ENCODE results near the gene CSF3R. TPM values are rescaled to one million over a fixed set of nuclear protein-coding genes. Genes with fewer than 3 reads are reported as not detected.

Gene CSF3R
- total RNA-seq, 1 experiment from 2014 or later: not detected

DNA sequence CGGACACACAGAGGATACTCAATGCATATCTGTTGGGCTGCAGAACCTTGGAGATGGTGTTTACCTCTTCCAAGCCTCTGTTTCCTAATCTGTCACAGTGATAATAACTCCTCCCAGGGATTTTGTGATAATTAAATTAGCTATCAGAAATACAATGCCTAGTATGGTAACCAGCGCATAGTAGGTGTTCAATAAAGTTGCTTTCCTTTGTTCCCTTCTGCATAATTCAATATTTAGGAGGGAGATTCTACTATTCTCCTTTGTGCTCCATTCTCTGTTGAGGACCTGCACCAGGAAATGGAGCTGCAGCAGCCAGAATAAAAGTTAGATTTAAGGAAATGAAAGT is 3.4 kb upstream of the CSF3R start:
- Histone ChIP-seq H4K20me1 (ENCODE audit: control insufficient read depth, insufficient read depth, insufficient read length) (no peaks in the 10 kb centered on the region), H3T11ph (ENCODE audit: low read length) (no peak overlapping the region), H3K18ac (ENCODE audit: insufficient read length, low read depth, low read length) (no peak overlapping the region), H3K23me2 (ENCODE audit: insufficient read length, low read depth, low read length, poor library complexity, severe bottlenecking) (no peaks in the 10 kb centered on the region), H3K79me1 (ENCODE audit: insufficient read depth, low read depth, low read length, poor library complexity, severe bottlenecking) (no peaks in the 10 kb centered on the region), H2BK15ac (ENCODE audit: low read depth, low read length) (no peak overlapping the region), H3K4ac (ENCODE audit: low read depth, low read length) (no peak overlapping the region), H2BK20ac (ENCODE audit: low read depth, low read length, poor library complexity, severe bottlenecking) (no peak overlapping the region), H3K27ac (ENCODE audit: insufficient read length, low read depth, low read length) (no peak overlapping the region), H4K5ac (ENCODE audit: insufficient read length, low read depth, low read length) (no peak overlapping the region), H4K91ac (ENCODE audit: insufficient read length, low read depth, low read length) (no peak overlapping the region), H3K4me2 (ENCODE audit: insufficient read depth, insufficient read length, low read length) (no peak overlapping the region), H3K14ac (ENCODE audit: insufficient read depth, low read length) (no peak overlapping the region), H3K9me3 (ENCODE audit: control insufficient read depth, low read depth, low read length) (no peaks in the 10 kb centered on the region), H4K8ac (replicated peaks; ENCODE audit: insufficient read length, low read depth, low read length) (no peak overlapping the region), H2BK12ac (ENCODE audit: insufficient read length, low read depth, low read length) (no peak overlapping the region), H2BK120ac (ENCODE audit: low read depth, low read length, poor library complexity, severe bottlenecking) (no peak overlapping the region), H2AK5ac (ENCODE audit: insufficient read length, low read length) (no peak overlapping the region), H3K56ac (ENCODE audit: insufficient read length, low read depth, low read length) (no peak overlapping the region), H3K27me3 (ENCODE audit: insufficient read depth, low read length) (no peaks in the 10 kb centered on the region), H3K23ac (ENCODE audit: insufficient read length, low read depth, low read length) (no peak overlapping the region), H3K9ac (ENCODE audit: extremely low read depth, insufficient read length, low read length) (no peak overlapping the region), H2BK5ac (ENCODE audit: insufficient read length, low read length) (no peak overlapping the region), H2AFZ (ENCODE audit: low read length) (no peak overlapping the region), H3K4me1 (ENCODE audit: insufficient read depth, low read length) (no peaks in the 10 kb centered on the region; the same call in 1 of the 2 replicates), H3K79me2 (ENCODE audit: insufficient read depth, low read length) (no peaks in the 10 kb centered on the region)
- peaks cover 0 to 8% of the 10 kb centered on the region in 2 experiments; a peak in 3 of 5 replicates for H3K9me3 Mint-ChIP-seq
- H3K27me3 Mint-ChIP-seq (ENCODE audit: low read depth): peaks cover 29% of the 10 kb centered on the region
- H3K36me3 Mint-ChIP-seq (ENCODE audit: insufficient read depth in 1 of 3, low read depth in 3 of 3): no peaks in the 10 kb centered on the region
- peaks cover 23 to 25% of the 10 kb centered on the region in 2 experiments for H3K4me1 Mint-ChIP-seq
- no CpG with 5 or more reads among the region's 2 CpGs for WGBS (ENCODE audit: extremely low coverage, insufficient read length, low lambda C conversion rate)
- H3K4me3 Mint-ChIP-seq: no peak overlapping the region
- TF ChIP-seq, protein P1, sequence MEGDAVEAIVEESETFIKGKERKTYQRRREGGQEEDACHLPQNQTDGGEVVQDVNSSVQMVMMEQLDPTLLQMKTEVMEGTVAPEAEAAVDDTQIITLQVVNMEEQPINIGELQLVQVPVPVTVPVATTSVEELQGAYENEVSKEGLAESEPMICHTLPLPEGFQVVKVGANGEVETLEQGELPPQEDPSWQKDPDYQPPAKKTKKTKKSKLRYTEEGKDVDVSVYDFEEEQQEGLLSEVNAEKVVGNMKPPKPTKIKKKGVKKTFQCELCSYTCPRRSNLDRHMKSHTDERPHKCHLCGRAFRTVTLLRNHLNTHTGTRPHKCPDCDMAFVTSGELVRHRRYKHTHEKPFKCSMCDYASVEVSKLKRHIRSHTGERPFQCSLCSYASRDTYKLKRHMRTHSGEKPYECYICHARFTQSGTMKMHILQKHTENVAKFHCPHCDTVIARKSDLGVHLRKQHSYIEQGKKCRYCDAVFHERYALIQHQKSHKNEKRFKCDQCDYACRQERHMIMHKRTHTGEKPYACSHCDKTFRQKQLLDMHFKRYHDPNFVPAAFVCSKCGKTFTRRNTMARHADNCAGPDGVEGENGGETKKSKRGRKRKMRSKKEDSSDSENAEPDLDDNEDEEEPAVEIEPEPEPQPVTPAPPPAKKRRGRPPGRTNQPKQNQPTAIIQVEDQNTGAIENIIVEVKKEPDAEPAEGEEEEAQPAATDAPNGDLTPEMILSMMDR (conservative IDR thresholded peaks at IDR 0.05): no peak
- H3K27ac Mint-ChIP-seq: no peak overlapping the region
- DNase-seq: no peak

Measured in H9 (cell line).